Effector CD8-positive, alpha-beta T cell (primary cell): ENCODE results near the gene SERPINA3.
"Not testable (repeated sequence)": the region's sequence is repeated elsewhere in the genome, so short reads cannot be mapped to it uniquely, and the experiment has no call there.

ENCODE experiments used
- DNase-seq: peaks from one replicate; lab custom pipeline; 2025; lab: John Stamatoyannopoulos, UW

The SERPINA3 gene

GRCh38 chr14:94584591-94585280, 27.5 kb upstream of the SERPINA3 start:
- DNase-seq = no peak

GRCh38 chr14:94586635-94587034, 25.6 kb upstream of the SERPINA3 start:
- DNase-seq = no peak

- no peak for DNase-seq
These were observed 23.9 kb upstream of the SERPINA3 start for GRCh38 chr14:94588311-94588710.

GRCh38 chr14:94591073-94591472, 21.1 kb upstream of the SERPINA3 start:
- no peak for DNase-seq

- no peak for DNase-seq
These were observed 20.3 kb upstream of the SERPINA3 start for GRCh38 chr14:94591871-94592270.

- DNase-seq = no peak
These were observed 19.7 kb upstream of the SERPINA3 start for GRCh38 chr14:94592457-94592856.

- DNase-seq = no peak
These were observed 18.8 kb upstream of the SERPINA3 start for GRCh38 chr14:94593376-94593748.

- no peak for DNase-seq
These were observed 18.3 kb upstream of the SERPINA3 start for GRCh38 chr14:94593749-94594431.

GRCh38 chr14:94594441-94594840, 17.8 kb upstream of the SERPINA3 start:
- no peak for DNase-seq

GRCh38 chr14:94595912-94596311, 16.3 kb upstream of the SERPINA3 start:
- DNase-seq = no peak

GRCh38 chr14:94596361-94596760, 15.8 kb upstream of the SERPINA3 start:
- no peak for DNase-seq

- DNase-seq = no peak
These were observed 14.4 kb upstream of the SERPINA3 start for GRCh38 chr14:94597788-94598187.

- DNase-seq = no peak
These were observed 13.7 kb upstream of the SERPINA3 start for GRCh38 chr14:94598506-94598815.

- DNase-seq = no peak
These were observed 13.2 kb upstream of the SERPINA3 start for GRCh38 chr14:94598816-94599655.

- DNase-seq = no peak
These were observed 12.6 kb upstream of the SERPINA3 start for GRCh38 chr14:94599656-94600004.

- DNase-seq = no peak
These were observed 12.0 kb upstream of the SERPINA3 start for GRCh38 chr14:94600148-94600545.

- DNase-seq = no peak
These were observed 10.3 kb upstream of the SERPINA3 start for GRCh38 chr14:94601884-94602391.

- DNase-seq = no peak
These were observed 9.5 kb upstream of the SERPINA3 start for GRCh38 chr14:94602722-94603121.

GRCh38 chr14:94605361-94605760, 6.8 kb upstream of the SERPINA3 start:
- no peak for DNase-seq

GRCh38 chr14:94608966-94609365, 3.2 kb upstream of the SERPINA3 start:
- not testable (repeated sequence) for DNase-seq

GRCh38 chr14:94611179-94611578, 1.0 kb upstream of the SERPINA3 start:
- no peak for DNase-seq

GRCh38 chr14:94612580-94613554, 676 bp downstream of the SERPINA3 start:
- DNase-seq = no peak
